Upper lobe of left lung (tissue), 4 donors: Measurements from ENCODE around the gene CDC27.

ENCODE experiments used
- CTCF ChIP-seq, 6 experiments: fragments of 450-650 bp in 4 of 6; fragments of 200-600 bp in 2 of 6; sonication (generic) in 2 of 6; IDR thresholded peaks; one replicate each; pipeline ENCODE4 v1.5.1; 2016 to 2019; ENCODE audit warnings: antibody characterized with exemption in 6 of 6
- POLR2A ChIP-seq, 4 donors: fragments of 450-650 bp; IDR thresholded peaks; one replicate each; pipeline ENCODE4 v1.5.1; 2016 to 2017; ENCODE audit warnings: antibody characterized with exemption in 4 of 4, mild to moderate bottlenecking in 2 of 4

- TF ChIP-seq CTCF (IDR thresholded peaks at IDR 0.05) = no peak
- TF ChIP-seq POLR2A (IDR thresholded peaks at IDR 0.05) = no peak
Observed at GRCh38 chr17:47204722-47205418, 15.8 kb upstream of the CDC27 start.
